AG08395 (cell line): Measurements from ENCODE around the gene VEZF1.
"Not testable (repeated sequence)": the region's sequence is repeated elsewhere in the genome, so short reads cannot be mapped to it uniquely, and the experiment has no call there.

ENCODE experiments used
- DNase-seq: peaks from one replicate; pipeline ENCODE4 v3.0.0; 2012; ENCODE audit warnings: mixed read lengths, low spot score

VEZF1 gene

GRCh38 chr17:57974053-57974824 is 13.8 kb downstream of the VEZF1 start:
- DNase-seq, result not testable (repeated sequence)

GRCh38 chr17:57972151-57972550 is 15.9 kb downstream of the VEZF1 start:
- DNase-seq, result no peak

- no peak for DNase-seq
Observed at GRCh38 chr17:57971572-57971971, 16.5 kb downstream of the VEZF1 start.

- peak; percentile 66 for DNase-seq
Observed at GRCh38 chr17:57970710-57971109, 17.3 kb downstream of the VEZF1 start.

- DNase-seq, result no peak
Observed at GRCh38 chr17:57968456-57968855, 19.6 kb downstream of the VEZF1 start.

GRCh38 chr17:57966875-57967274 is 21.2 kb downstream of the VEZF1 start:
- DNase-seq, result no peak

GRCh38 chr17:57966246-57966645 is 21.8 kb downstream of the VEZF1 start:
- no peak for DNase-seq

- no peak for DNase-seq
Observed at GRCh38 chr17:57965521-57966160, 22.4 kb downstream of the VEZF1 start.

- DNase-seq, result no peak
Observed at GRCh38 chr17:57963149-57963511, 24.9 kb downstream of the VEZF1 start.

- no peak for DNase-seq
Observed at GRCh38 chr17:57962279-57963148, 25.5 kb downstream of the VEZF1 start.

GRCh38 chr17:57959929-57960328 is 28.1 kb downstream of the VEZF1 start:
- no peak for DNase-seq

GRCh38 chr17:57958391-57958790 is 29.7 kb downstream of the VEZF1 start:
- DNase-seq, result not testable (repeated sequence)

GRCh38 chr17:57957886-57958285 is 30.2 kb downstream of the VEZF1 start:
- DNase-seq, result no peak

- no peak for DNase-seq
Observed at GRCh38 chr17:57957120-57957850, 30.8 kb downstream of the VEZF1 start.

GRCh38 chr17:57956291-57957119 is 31.5 kb downstream of the VEZF1 start:
- DNase-seq, result no peak

GRCh38 chr17:57955183-57955931 is 32.7 kb downstream of the VEZF1 start, which contains the start of gene CUEDC1:
Gene CUEDC1 (minus strand): TSS chr17:57955412. CDS start chr17:57885564, 69,848 bp downstream.
- DNase-seq, result peak; percentile 78

GRCh38 chr17:57954397-57955182 is 33.5 kb downstream of the VEZF1 start:
- DNase-seq, result peak; percentile 81

GRCh38 chr17:57953705-57954396 is 34.2 kb downstream of the VEZF1 start:
- DNase-seq, result no peak

GRCh38 chr17:57953219-57953618 is 34.8 kb downstream of the VEZF1 start:
- DNase-seq, result no peak
